T-helper 9 cell (primary cell): ENCODE data around the gene GALNT9.

Experiments used
- DNase-seq: peaks from one replicate; pipeline ENCODE4 v3.0.0-alpha.2; 2020

Gene GALNT9

GRCh38 chr12:132166801-132167591, 162.4 kb downstream of the GALNT9 start:
- DNase-seq: no peak

GRCh38 chr12:132166093-132166492, 163.3 kb downstream of the GALNT9 start:
- no peak for DNase-seq

- DNase-seq: no peak
These were observed 163.8 kb downstream of the GALNT9 start for GRCh38 chr12:132165584-132165983.

GRCh38 chr12:132164426-132164825, 165.0 kb downstream of the GALNT9 start:
- no peak for DNase-seq

- DNase-seq: no peak
These were observed 165.5 kb downstream of the GALNT9 start for GRCh38 chr12:132163911-132164288.

GRCh38 chr12:132163041-132163910, 166.1 kb downstream of the GALNT9 start:
- DNase-seq: no peak

GRCh38 chr12:132162508-132163031, 166.8 kb downstream of the GALNT9 start:
- DNase-seq: no peak

GRCh38 chr12:132161796-132162507, 167.4 kb downstream of the GALNT9 start:
- DNase-seq: no peak

GRCh38 chr12:132161036-132161781, 168.2 kb downstream of the GALNT9 start:
- no peak for DNase-seq

- no peak for DNase-seq
These were observed 168.8 kb downstream of the GALNT9 start for GRCh38 chr12:132160601-132161035.

- no peak for DNase-seq
These were observed 169.4 kb downstream of the GALNT9 start for GRCh38 chr12:132160016-132160415.

- DNase-seq: no peak
These were observed 169.8 kb downstream of the GALNT9 start for GRCh38 chr12:132159555-132160003.

GRCh38 chr12:132158677-132159554, 170.5 kb downstream of the GALNT9 start:
- DNase-seq: no peak

GRCh38 chr12:132157733-132158409, 171.5 kb downstream of the GALNT9 start:
- DNase-seq: no peak

GRCh38 chr12:132156573-132157325, 172.6 kb downstream of the GALNT9 start:
- DNase-seq: no peak

- DNase-seq: no peak
These were observed 173.4 kb downstream of the GALNT9 start for GRCh38 chr12:132155771-132156572.

- no peak for DNase-seq
These were observed 174.2 kb downstream of the GALNT9 start for GRCh38 chr12:132154941-132155770.

- DNase-seq: no peak
These were observed 175.0 kb downstream of the GALNT9 start for GRCh38 chr12:132154341-132154761.
